RWPE1 (cell line): ENCODE data around the gene CLECL1.
A peak's percentile ranks its signal among the peaks of the same experiment; 100 is the strongest.
"Not testable (repeated sequence)": the region's sequence is repeated elsewhere in the genome, so short reads cannot be mapped to it uniquely, and the experiment has no call there.

Experiments used
- CTCF ChIA-PET: fragments of 350-600 bp; sonication (Branson Sonifier 250); formaldehyde crosslinking; extraction: SDS; loops from one replicate; lab custom pipeline; 2021; lab: Yijun Ruan, JAX
- POLR2A ChIA-PET: fragments of 400-600 bp; formaldehyde crosslinking; extraction: SDS; loops from one replicate; lab custom pipeline; 2020; ENCODE audit warnings: antibody characterized with exemption; ENCODE audit not compliant: low non-redundant PET; lab: Yijun Ruan, JAX
- DNase-seq: peaks from one replicate; pipeline ENCODE4 v3.0.0; 2012; ENCODE audit warnings: low spot score
- H3K27ac ChIP-seq: fragments of 450-650 bp; 2 replicates; pipeline ENCODE4 v1.5.1; 2017
- TF ChIP-seq, protein P1 (sequence below): fragments of 450-650 bp; conservative IDR thresholded peaks from 2 replicates; pipeline ENCODE4 v1.5.1; 2017; ENCODE audit warnings: low read depth, mild to moderate bottlenecking

The CLECL1 gene

DNA sequence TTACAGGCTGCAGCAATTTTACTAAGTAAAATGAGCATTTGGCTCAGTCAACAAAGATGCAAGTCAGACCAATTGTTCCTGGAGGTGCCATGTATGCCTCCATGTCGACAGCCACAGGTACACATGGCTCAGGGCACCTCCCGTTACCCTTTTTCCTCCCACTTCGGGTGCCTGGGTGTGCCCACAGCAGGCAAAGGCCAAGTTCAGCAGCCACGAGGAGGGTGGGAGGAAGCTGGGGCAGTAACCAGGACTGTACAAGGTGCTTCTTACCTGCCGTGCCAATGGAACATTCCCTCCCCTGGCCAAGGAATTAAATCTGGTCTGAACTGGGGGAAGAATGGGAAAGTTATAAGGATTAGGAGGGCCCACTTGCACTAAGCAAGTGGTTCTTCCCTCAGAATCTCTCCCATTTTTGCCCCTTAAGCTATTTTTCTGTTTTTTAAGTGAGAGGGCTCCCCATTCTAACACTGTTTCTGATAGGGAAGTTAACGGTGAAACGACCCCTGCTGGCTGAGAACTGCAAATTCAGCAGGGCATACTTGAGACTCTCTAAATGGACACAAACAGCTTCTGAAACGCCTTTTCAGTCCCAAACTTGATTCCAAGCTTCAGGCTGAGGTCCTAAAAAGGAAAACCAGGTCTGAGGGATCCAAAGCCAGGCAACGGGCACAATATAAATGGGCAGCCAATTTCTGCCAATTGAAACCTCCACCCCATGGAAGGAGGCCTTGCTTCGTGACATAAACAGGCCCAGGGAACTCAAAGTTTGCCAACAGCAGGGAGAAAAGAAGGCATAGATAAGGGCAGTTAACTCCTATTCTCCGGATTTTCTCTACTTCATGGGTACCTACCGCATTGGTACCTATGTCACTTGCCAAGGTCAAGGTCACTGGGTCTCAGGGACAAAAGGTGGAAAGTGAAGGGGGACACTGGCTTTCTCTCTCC lies 24.8 kb downstream of the CLECL1 start:
- no peak overlapping the region for H3K27ac ChIP-seq
- ChIA-PET POLR2A (no interaction called here), CTCF (interaction anchor here (0.5 to 1.1 kb wide), 12 partner anchors 9 to 626 kb away, joined by 3 to 6 read pairs (median 4); no protein-coding TSS in a partner anchor)
- TF ChIP-seq, protein P1, sequence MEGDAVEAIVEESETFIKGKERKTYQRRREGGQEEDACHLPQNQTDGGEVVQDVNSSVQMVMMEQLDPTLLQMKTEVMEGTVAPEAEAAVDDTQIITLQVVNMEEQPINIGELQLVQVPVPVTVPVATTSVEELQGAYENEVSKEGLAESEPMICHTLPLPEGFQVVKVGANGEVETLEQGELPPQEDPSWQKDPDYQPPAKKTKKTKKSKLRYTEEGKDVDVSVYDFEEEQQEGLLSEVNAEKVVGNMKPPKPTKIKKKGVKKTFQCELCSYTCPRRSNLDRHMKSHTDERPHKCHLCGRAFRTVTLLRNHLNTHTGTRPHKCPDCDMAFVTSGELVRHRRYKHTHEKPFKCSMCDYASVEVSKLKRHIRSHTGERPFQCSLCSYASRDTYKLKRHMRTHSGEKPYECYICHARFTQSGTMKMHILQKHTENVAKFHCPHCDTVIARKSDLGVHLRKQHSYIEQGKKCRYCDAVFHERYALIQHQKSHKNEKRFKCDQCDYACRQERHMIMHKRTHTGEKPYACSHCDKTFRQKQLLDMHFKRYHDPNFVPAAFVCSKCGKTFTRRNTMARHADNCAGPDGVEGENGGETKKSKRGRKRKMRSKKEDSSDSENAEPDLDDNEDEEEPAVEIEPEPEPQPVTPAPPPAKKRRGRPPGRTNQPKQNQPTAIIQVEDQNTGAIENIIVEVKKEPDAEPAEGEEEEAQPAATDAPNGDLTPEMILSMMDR, result peak; percentile 45
- DNase-seq, result peak; percentile 34

DNA sequence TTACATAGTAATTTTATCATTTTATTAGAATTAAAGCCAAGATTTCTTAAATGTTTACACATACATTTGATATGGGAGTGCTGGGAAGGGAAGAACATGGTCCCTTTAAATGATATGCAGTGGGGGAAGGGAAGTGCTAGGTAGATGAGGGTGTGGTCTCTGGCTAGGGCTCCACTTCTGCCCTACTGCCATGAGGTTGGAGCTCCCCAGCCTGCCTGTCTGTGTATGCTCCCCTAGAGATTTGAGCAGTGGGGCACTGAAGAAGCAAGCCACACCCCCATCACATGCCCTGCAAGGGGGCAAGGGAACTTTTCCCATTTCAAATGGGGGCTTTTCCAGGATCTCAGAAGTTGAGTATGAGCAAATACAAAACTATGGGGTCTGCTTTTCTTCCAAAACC lies 25.5 kb downstream of the CLECL1 start:
- TF ChIP-seq, protein P1, result no peak
- no peak overlapping the region for H3K27ac ChIP-seq
- no peak for DNase-seq
- POLR2A ChIA-PET, result no interaction called here
- CTCF ChIA-PET, result interaction anchor here (0.7 to 1.1 kb wide), 2 partner anchors 31 to 68 kb away, joined by 3 read pairs; no protein-coding TSS in a partner anchor

DNA sequence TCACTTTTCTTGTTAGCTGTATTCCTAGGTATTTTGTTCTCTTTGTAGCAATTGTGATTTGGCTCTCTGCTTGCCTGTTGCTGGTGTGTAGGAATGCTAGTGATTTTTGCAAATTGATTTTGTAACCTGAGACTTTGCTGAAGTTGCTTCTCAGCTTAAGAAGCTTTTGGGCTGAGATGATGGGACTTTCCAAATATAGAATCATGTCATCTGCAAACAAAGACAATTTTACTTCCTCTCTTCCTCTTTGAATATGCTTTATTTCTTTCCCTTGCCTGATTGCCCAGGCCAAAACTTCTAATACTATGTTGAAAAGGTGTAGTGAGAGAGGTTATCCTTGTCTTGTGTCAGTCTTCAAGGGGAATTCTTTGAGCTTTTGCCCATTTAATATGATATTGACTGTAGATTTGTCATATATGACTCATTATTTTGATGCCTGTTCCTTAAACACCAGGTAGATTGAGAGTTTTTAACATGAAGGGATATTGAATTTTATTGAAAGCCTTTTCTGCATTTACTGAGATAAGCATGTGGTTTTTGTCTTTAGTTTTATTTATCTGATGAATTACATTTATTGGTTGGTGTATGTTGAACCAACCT lies 26.7 kb downstream of the CLECL1 start:
- no peak for DNase-seq
- TF ChIP-seq, protein P1, result no peak
- ChIA-PET POLR2A (no interaction called here), CTCF (interaction anchor here (1.1 kb wide), 1 partner anchor 67 kb away, joined by 3 read pairs; no protein-coding TSS in a partner anchor)
- no peak overlapping the region for H3K27ac ChIP-seq

DNA sequence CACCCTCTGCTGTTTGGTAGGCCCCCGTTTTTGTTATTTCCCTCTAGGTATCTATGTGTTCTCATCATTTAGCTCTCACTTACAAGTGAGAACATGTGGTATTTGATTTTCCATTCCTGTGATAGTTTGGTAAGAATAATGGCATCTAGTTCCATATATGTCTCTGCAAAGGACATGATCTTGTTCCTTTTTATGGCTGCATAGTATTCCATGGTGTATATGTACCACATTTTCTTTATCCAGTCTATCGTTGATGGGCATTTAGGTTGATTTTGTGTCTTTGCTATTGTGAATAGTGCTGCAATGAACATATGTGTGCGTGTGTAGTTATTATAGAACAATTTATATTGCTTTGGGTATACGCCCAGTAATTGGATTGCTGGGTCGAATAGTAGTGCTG lies 28.3 kb downstream of the CLECL1 start:
- DNase-seq, H3K27ac ChIP-seq, CTCF ChIA-PET, POLR2A ChIA-PET: not testable (repeated sequence)

DNA sequence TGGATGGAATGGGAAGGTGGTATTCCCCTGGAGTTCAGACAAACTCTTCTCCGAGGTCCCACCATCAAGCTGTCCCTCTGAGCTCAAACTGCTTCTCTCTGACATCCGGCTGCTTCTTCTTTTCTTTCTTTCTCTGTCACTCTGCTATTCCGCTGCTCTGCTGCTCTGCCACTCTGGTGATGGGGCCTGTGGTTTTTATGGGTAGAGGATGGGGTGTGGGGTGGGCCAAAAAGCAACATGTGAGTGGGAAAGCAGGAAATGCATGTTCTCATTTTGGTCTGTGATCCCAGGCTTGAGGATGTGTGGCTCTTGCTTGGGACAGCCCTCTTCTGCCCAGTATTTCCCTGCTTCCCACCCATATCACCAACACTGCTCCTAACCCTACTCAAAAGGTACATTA lies 30.6 kb downstream of the CLECL1 start:
- POLR2A ChIA-PET, result no interaction called here
- CTCF ChIA-PET, result interaction anchor here (0.6 kb wide), 1 partner anchor 1157 kb away, joined by 3 read pairs; no protein-coding TSS in a partner anchor
- no peak overlapping the region for H3K27ac ChIP-seq
- TF ChIP-seq, protein P1, result no peak
- DNase-seq, result no peak

DNA sequence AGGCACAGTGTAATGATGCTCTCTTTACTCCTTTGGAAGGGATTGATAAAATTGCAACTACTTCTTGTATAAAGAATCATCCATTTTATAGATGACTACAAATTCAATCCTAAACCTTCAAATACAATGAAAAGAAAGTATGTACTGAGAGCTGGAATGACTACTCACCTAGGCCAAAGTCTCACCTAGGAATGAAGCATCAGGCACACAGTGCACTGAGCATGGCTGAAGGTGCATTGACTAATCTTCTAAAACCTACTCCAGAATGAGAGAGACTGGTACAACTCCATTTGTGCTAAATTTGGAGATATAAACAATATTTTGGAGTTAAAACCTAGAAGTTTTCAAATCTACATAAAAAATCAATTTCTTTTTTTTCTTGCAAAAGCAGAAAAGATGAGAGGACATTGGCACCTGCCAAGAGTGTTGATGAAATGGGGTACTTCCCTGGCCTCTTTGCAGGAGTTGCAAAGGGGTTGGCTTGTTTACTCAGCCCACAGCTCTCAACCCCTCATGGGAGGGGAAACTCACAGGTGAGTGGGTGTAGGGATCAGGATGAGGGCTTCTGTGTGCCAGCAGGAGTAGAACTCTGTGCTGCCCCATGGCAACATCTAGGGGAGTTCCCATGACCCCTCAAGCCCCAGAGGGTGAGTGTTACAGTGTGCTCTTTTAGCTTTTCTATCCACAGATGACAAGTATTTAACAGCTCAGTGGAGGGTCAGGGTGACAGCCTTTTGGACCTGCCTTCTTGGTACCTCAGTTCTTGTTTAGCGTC lies 31.3 kb downstream of the CLECL1 start:
- no peak overlapping the region for H3K27ac ChIP-seq
- TF ChIP-seq, protein P1, result no peak
- ChIA-PET POLR2A (no interaction called here), CTCF (interaction anchor here (0.6 kb wide), 1 partner anchor 1157 kb away, joined by 3 read pairs; no protein-coding TSS in a partner anchor)
- no peak for DNase-seq
